HG02943 (cell line): Measurements from ENCODE around the gene RPH3AL.

Experiments
- ATAC-seq: cut with Tn5 transposase; IDR thresholded peaks from one replicate; pipeline ENCODE4 v1.9.1; 2021; ENCODE audit warnings: mild to moderate bottlenecking, low read depth, moderate library complexity; ENCODE audit not compliant: unreplicated experiment

RPH3AL gene

DNA sequence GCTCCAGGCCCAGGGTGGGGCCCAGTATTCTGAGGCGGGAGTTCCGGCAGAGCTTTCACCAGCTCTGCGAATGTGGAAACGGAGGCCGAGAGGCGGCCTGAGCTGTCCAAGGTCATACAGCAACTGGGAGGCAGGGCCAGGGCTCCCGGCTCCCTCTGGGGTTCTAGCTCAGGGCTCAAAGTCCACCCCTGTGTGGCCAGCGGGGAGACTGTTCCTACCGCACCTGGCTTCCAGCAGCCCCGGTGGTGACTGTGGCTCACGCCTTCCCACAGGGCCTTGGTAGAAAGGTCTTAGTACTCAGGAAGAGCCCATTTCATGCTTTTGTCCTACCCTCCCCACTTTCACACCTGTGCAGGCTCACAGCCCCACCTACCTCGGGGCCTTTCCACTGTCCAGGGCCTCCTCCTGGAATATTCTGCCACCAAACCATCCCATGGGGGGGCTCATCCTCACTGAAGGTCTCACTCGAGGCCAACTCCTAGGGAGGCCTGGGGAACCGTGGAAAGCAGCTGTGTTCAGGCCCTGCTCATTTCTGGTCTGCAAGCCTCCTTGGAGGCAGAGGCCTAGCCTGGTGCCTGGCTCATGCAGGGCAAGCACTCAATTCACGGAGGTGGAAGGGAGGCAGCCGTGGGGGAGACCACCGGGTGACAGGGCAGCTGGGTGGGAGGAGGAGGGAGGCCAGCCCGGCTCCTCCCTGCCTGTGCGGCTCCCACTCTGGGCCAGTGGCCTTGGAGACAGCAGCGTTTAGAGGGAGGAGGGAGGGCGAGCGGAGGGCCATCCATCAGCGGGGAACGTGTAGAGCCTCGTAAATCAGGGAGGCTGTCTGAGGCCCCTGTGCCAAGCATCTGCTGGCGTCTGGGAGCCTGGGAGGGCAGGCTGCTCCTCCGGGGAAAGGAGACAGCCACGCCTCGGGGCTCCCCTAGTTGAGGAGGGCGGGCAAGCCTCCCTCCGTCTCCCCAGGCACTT, 158.5 kb downstream of the RPH3AL start:
- ATAC-seq = no peak

DNA sequence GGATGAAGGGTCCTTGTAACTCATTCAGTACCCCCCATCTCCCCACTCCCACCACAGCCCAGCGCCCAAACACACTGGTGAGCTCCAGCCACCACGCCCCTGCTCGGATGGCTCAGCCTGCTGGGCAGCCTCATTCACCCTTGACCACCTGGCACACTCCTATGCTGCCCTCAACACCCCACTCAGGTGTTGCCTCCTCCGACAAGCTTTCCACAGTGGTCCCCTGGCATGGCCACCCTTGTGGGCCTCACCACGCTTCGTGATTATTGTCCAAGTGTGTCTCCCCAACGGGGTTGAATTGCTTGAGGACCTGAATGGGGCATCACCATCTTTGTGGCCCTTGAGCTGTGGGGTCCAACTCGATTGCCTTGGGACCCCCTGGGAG, 159.2 kb downstream of the RPH3AL start:
- ATAC-seq = no peak

DNA sequence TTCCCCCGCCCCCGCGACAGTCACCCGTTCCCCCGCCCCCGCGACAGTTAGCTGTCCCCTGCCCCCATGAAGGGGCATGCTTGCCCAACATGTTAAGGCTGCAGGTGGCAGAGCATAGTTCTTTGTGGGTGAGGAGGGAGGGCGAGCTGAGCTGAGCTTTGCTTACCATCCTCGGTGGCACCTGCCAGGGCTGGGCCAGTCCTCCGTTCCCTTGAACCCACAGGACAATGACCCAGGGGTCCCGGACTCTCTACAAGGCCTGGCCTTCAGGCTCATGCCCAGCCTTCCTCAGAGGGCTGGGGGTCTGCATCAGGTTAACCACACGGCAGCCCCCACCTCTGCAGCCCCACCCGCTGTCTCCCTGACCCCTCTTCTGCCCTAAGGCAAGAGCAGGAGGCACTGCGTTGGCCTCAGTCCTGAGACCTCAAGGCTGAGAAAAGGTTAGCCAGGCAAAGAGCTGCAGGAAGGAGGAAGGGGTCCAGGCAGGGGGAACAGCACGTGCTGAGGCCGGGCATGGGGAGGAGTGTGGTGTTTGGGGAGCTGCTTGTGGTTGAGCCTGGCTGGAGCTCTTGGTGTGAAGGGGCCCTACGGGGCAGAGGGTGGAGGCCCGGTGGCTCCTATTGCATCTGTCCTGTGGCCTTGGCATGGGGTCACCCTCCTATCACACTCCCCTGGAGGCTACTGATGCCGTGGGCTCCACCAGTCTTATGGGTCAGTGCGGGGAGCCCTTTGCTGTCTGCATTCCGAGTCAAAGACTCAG, 159.8 kb downstream of the RPH3AL start:
- no peak for ATAC-seq

GRCh38 chr17:189444-189843, 163.2 kb downstream of the RPH3AL start:
- ATAC-seq = no peak

DNA sequence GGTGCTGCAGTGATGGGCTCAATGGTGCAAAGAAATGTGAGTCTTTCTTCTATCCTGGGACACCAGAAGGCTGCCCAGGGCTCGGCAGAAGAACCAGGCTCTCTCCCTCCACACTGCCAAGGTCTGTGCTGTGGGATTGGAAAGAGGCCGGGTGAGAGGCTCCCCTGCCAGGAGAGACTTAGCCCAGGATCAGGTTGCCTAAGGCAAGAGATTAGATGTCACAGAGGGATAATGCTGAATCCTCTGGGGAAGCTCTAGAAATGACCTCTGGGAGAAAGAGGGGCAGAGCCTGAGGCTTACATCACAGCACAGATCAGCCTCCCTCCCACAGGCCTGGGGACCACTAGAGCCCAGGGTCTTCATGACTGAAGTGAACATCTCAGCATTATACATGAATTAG, 165.5 kb downstream of the RPH3AL start:
- ATAC-seq = no peak

- no peak for ATAC-seq
Measured at GRCh38 chr17:185445-186138, 167.0 kb downstream of the RPH3AL start.

DNA sequence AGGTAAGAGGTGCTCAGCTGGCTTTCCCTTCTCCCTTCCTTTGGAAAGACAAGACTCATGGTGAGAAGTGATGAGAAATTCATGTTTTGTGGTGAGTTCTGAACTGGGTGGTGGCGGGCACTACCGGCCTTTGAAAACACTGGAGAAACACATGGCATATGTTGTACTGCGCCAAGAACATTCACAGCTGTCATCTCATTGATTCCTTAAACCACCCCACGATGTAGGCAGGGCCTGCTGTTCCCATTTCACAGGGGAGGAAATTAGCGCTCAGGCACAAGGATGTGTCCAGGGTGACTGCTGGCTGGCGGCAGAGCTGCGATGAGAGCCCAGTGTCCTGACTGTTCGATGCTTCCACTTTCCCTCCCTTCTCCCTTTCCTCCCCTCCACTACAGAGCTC, 169.6 kb downstream of the RPH3AL start:
- ATAC-seq = no peak

DNA sequence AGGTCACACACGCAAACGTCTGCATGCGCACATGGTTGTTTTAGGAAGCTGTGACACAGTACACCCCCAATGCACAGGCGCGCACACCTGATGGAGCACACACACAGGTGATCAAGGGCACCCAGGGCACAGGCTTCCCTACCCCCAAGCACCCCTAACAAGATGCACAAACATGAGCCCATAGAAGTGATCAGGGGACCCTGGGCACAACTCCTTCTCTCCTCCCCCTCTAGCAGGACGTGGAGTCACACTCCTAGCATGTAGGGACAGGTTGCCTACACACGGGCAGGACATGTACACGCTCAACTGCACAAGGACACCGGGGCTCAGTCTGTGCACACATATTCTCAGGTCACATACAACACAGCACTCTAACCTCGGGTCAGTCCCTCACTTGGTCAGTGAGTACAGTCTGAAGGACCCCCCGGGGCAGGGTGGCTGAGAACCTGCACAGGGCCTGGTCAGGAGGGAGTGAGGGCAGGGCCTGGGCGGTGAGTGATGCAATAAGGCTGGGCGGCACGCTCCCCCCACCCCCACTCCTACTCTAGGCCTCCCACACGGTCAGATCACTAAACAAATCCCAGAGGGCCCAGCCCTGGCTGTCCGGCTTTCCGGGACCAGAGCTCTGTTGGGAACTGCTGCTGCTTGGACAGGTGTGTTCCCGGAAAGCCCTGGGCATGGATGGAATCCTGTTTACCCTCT, 170.4 kb downstream of the RPH3AL start:
- ATAC-seq = no peak

DNA sequence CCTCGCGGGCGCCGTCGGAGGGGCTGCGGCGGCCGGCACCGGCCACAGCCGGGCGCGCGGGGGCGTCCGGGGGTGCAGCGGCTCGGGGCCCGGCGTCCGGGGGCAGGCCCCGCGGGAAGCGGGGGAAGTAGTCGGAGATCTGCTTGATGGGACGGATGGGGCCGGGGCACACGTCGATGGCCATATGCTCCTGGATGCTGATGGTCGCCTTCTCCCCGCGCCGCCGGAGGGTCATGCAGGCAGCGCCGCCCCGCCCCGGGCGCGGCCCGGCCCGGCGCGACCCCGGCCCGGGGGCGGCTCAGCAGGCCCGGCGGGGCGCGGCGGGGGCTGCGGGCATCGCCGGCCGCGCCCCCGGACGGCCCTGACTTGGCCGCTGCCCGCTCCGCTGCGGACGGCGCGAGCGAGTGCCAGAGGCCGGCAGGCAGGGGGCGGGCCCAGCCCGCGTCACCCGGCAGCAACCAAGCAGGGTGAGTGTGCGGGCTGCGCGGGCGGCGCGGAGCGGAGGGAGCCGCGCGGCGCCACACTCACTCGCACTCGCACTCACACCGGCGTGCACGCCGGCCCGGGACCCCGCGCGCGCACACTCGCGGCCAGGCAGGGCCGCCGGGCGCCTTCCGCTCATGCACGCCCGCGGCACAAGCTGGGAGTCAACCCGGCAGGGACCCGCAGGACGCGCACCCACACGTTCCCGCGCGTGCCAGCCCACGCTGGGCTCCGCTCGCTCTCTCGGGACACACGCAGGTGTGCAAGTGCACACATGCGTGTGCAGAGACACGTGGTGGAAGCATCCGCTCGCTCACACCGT, 171.2 kb downstream of the RPH3AL start, which contains the start of gene DOC2B:
TSS of gene DOC2B (minus strand) at position 406 of the 805 bp plus-strand sequence. CDS start at position 235, 171 bp downstream.
- ATAC-seq = no peak

GRCh38 chr17:180381-181244, 172.0 kb downstream of the RPH3AL start:
- no peak for ATAC-seq

DNA sequence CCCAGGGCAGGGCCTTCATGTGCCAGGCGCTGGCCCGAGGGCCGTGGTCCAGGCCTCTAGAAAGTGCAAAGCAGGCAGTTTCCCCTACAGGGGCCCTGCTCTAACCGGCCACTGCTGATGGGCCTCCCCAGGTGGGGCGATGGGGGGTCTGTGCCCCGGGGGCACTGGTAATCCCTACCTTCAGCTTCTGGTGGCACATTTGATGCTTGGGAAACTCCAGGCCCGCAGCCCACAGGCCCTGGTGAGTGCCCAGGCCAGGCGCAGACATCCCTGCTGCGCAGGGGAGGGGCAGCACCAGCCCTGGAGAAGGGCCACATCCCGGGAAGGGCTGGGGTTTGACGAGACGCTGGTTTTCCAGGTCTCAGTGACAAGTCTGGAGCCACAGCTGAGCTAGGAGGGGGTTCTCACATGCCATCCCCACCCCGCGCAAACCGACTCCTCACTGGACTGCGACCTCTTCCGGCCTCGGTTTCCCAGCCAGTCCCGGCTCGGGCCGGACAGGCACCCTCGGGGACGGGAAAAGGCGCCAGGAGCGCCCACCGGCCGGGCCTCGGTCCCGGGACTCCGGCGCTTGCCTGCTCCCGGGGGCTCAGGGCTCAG, 172.7 kb downstream of the RPH3AL start:
- ATAC-seq = no peak

DNA sequence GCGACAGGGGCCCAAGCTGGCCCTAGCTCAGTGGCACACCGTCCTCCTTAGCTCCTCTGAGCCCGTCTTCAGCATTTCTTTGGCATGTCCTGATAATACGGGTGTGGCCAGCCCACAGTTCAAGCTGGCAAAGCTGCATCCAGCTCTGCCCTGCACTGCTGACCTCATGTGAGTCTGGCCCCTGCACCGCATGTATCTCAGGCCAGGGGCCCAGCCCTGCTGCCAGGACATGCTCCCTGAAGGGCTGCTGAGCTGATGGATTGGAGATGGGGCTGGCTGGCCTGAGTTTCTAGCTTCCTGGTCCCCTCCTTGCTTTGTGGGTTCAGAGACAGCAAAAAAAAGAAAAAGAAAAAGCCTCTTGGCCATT, 173.6 kb downstream of the RPH3AL start:
- no peak for ATAC-seq

- no peak for ATAC-seq
Measured at GRCh38 chr17:178292-179065, 174.1 kb downstream of the RPH3AL start.

DNA sequence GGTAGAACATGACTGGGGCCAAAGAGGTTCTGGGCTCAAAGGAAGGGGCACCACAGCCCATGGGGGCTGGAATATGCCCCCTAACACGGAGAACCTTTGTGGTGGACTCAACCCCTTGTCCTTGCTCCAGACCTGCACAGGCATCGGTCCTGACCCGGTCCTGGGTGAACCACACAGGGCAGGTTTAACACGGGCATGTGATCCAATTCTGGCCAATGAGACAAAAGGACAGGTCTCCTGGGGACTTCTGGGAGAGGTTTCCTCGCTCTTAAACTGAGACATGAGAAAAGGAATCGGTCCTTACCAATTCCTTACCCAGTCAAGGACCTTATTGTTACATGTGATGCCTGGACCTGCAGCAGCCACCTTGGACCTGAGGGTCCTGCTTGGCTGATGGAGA, 174.8 kb downstream of the RPH3AL start:
- ATAC-seq = no peak

GRCh38 chr17:177155-177554, 175.5 kb downstream of the RPH3AL start:
- no peak for ATAC-seq

- no peak for ATAC-seq
Measured at GRCh38 chr17:173166-173911, 179.3 kb downstream of the RPH3AL start.

GRCh38 chr17:172401-172800, 180.2 kb downstream of the RPH3AL start:
- ATAC-seq = no peak
